Spleen (tissue), 11 donors: ENCODE measurements around the gene PLSCR2. TPM values are rescaled to one million over a fixed set of nuclear protein-coding genes. Genes with fewer than 3 reads are reported as not detected.

Experiments
- DNase-seq: peaks from one replicate; pipeline ENCODE4 v3.0.0-alpha.2; 2020
- H3K27ac ChIP-seq, 8 donors: fragments of 200-600 bp; sonication (generic) in 7 of 8; 1 replicate in 4 of 8; 2 replicates in 4 of 8; pipeline versions ENCODE4 v1.5.0 to v1.8.0; 2016 to 2021; ENCODE audit warnings: inconsistent platforms in 4 of 8, mild to moderate bottlenecking in 4 of 8, moderate library complexity in 1 of 8
- H3K27me3 ChIP-seq, 7 donors: fragments of 200-600 bp; sonication (generic) in 6 of 7; replicated peaks in 1 of 7; 1 replicate in 4 of 7; 2 replicates in 3 of 7; pipeline versions ENCODE4 v1.5.0 to v1.8.0; 2016 to 2021; ENCODE audit warnings: inconsistent platforms in 3 of 7, mild to moderate bottlenecking in 1 of 7
- H3K36me3 ChIP-seq, 6 donors: fragments of 200-600 bp; sonication (generic) in 5 of 6; 1 replicate in 4 of 6; 2 replicates in 2 of 6; pipeline versions ENCODE4 v1.5.0 to v1.8.0; 2016 to 2021; ENCODE audit warnings: inconsistent platforms in 2 of 6
- H3K4me1 ChIP-seq, 6 donors: fragments of 200-600 bp; sonication (generic) in 5 of 6; 1 replicate in 3 of 6; 2 replicates in 3 of 6; pipeline versions ENCODE4 v1.5.0 to v1.8.0; 2016 to 2021; ENCODE audit warnings: inconsistent platforms in 3 of 6
- H3K4me3 ChIP-seq, 8 donors: fragments of 200-600 bp; sonication (generic) in 7 of 8; 1 replicate in 4 of 8; 2 replicates in 4 of 8; pipeline versions ENCODE4 v1.5.0 to v1.8.0; 2016 to 2021; ENCODE audit warnings: inconsistent platforms in 4 of 8, mild to moderate bottlenecking in 4 of 8, moderate library complexity in 2 of 8
- H3K9me3 ChIP-seq, 8 donors: fragments of 200-600 bp; sonication (generic) in 7 of 8; 1 replicate in 4 of 8; 2 replicates in 4 of 8; pipeline versions ENCODE4 v1.5.0 to v1.8.0; 2016 to 2021; ENCODE audit warnings: inconsistent platforms in 4 of 8
- CTCF ChIP-seq, 11 experiments: fragments of 200-600 bp in 7 of 11; fragments of 450-650 bp in 4 of 11; sonication (generic) in 4 of 11; IDR thresholded peaks in 8 of 11; conservative IDR thresholded peaks in 3 of 11; 1 replicate in 7 of 11; 2 replicates in 4 of 11; pipeline versions ENCODE4 v1.4.0 to v1.8.0; 2016 to 2021; ENCODE audit warnings: antibody characterized with exemption in 11 of 11, inconsistent platforms in 4 of 11, mild to moderate bottlenecking in 1 of 11
- POLR2A ChIP-seq, 3 donors: fragments of 450-650 bp; IDR thresholded peaks; one replicate each; pipeline ENCODE4 v1.5.1; 2017; ENCODE audit warnings: antibody characterized with exemption in 3 of 3, mild to moderate bottlenecking in 1 of 3
- POLR2AphosphoS5 ChIP-seq, 3 donors: sonication (generic); formaldehyde crosslinking; IDR thresholded peaks; one replicate each; pipeline ENCODE4 v1.5.1; 2017; ENCODE audit warnings: antibody characterized with exemption in 3 of 3
- WGBS, 5 donors: extraction: QIAGEN DNeasy Blood & Tissue Kit in 3 of 5; methylation state at CpG; one replicate each; pipeline versions ENCODE4 v1.1.5 to v1.1.7; 2013 to 2018; 5-methylcytosine and 5-hydroxymethylcytosine counted together
- intact Hi-C: fragments of 100-400 bp; cut with DNase I; formaldehyde crosslinking; loops from one replicate; pipeline ENCODE4 v1.15.0; 2023; ENCODE audit warnings: low total_unique reads
- polyA plus RNA-seq, 3 donors: library from polyadenylated mRNA; stranded (reverse); fragments of 200-250 nt; gene quantifications; one replicate each; pipeline ENCODE4 v1.2.1, GENCODE V29; 2013
- total RNA-seq, 7 donors: library from RNA; depleted of rRNA in 3 of 7; stranded (reverse); fragments of >200 nt in 3 of 7; fragmentation: NEBNext Ultra II Directional in 4 of 7; extraction: Animal tissue kit (Norgen Biotek cat#: 25700) in 4 of 7; gene quantifications; one replicate each; pipeline versions ENCODE4 v1.1.0 to v1.2.1, GENCODE V29; 2016 to 2021
- donor health status: healthy with polysubstance abuse.
- donor health status: DM: no; HTN: no; CAD: no; lungs with moderate emphysema.
- donor health status: DM: no; HTN: no; CAD: no.
- donor health status: Bipolar disorder and iron deficiency.
- donor health status: healthy.
- donor health status: DM: no; HTN: no; CAD: no.
- donor health status: DM: yes; HTN: yes; CAD: no.

PLSCR2 gene
- total and polyA plus RNA-seq, 10 donors: 0.66 TPM; not detected in 9

- DNase-seq: no peak
- TF ChIP-seq CTCF (IDR thresholded peaks at IDR 0.05 in 8 of 11, conservative IDR thresholded peaks at IDR 0.05 in 3 of 11) (no peak), POLR2A (IDR thresholded peaks at IDR 0.05) (no peak), POLR2AphosphoS5 (IDR thresholded peaks at IDR 0.05) (no peak)
- Histone ChIP-seq H3K27me3 (peaks cover 0 to 7% (median 0%) of the 10 kb centered on the region in 7 donors), H3K36me3 (no peaks in the 10 kb centered on the region), H3K4me3 (no peak overlapping the region), H3K27ac (no peak overlapping the region), H3K9me3 (peaks cover 0 to 17% (median 3%) of the 10 kb centered on the region in 8 donors), H3K4me1 (no peaks in the 10 kb centered on the region)
- intact Hi-C loops: no loop called here
- 0 to 91% (median 42%) methylated on average over 1 of the region's 1 CpG for WGBS, 5 donors
Observed at GRCh38 chr3:146496251-146496650, 26.9 kb upstream of the PLSCR2 start.

DNA sequence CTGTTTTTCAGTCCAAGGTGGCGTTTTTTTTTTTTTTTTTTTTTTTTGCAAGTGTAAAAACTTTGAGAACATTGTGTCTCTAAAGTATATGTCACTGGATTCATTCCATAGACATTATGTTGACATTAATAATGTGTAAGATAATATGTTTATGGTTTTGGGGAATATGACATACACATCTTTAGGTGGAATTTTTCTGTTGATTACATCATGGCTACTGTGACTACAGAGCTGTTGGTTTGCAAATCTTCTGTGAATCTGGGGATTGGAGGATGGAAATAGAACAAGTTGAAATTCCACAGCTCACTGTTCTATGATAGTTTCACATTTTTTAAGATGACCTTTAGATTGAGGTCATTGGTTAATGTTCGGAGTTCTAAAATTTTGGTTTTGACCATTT is 24.4 kb upstream of the PLSCR2 start:
- Histone ChIP-seq H3K9me3 (peaks cover 0 to 37% (median 16%) of the 10 kb centered on the region in 8 donors), H3K36me3 (no peaks in the 10 kb centered on the region), H3K27me3 (peaks cover 0 to 7% (median 0%) of the 10 kb centered on the region in 7 donors), H3K4me3 (no peak overlapping the region), H3K4me1 (no peaks in the 10 kb centered on the region), H3K27ac (no peak overlapping the region)
- no peak for TF ChIP-seq POLR2AphosphoS5 (IDR thresholded peaks at IDR 0.05)
- no peak for TF ChIP-seq CTCF (IDR thresholded peaks at IDR 0.05 in 8 of 11, conservative IDR thresholded peaks at IDR 0.05 in 3 of 11)
- no peak for TF ChIP-seq POLR2A (IDR thresholded peaks at IDR 0.05)
- intact Hi-C loops: no loop called here
- DNase-seq: no peak
- WGBS, 5 donors: 75 to 98% (median 86%) methylated on average over 2 of the region's 2 CpGs

- H3K36me3 ChIP-seq: no peaks in the 10 kb centered on the region
- TF ChIP-seq POLR2AphosphoS5 (IDR thresholded peaks at IDR 0.05) (no peak), POLR2A (IDR thresholded peaks at IDR 0.05) (no peak), CTCF (IDR thresholded peaks at IDR 0.05 in 8 of 11, conservative IDR thresholded peaks at IDR 0.05 in 3 of 11) (no peak)
- WGBS, 5 donors: 73 to 93% (median 83%) methylated on average over 2 of the region's 2 CpGs
- H3K9me3 ChIP-seq: peaks cover 0 to 42% (median 16%) of the 10 kb centered on the region in 8 donors
- H3K4me3 ChIP-seq: no peak overlapping the region
- no peak for DNase-seq
- peaks cover 0 to 7% (median 0%) of the 10 kb centered on the region in 7 donors for H3K27me3 ChIP-seq
- intact Hi-C loops: no loop called here
- no peaks in the 10 kb centered on the region for H3K4me1 ChIP-seq
- H3K27ac ChIP-seq: no peak overlapping the region
Observed at GRCh38 chr3:146493221-146493620, 23.9 kb upstream of the PLSCR2 start.

DNA sequence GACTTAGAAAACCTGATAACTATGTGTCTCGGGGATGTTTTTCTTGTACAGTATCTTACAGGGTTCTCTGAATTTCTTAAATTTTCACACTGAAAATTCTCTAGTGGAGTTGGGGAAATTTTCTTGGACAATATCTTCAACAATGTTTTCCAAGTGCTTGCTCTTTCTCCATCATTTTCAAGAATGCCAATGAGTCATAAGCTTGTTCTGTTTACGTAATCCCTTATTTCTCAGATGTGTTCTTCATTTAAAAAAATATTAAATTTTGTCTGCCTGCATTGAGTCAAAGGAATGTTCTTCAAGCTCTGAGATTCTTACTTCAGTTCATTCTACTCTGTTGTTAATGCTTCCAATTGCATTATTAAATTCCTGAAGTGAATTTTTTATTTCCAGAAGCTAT is 21.9 kb upstream of the PLSCR2 start:
- DNase-seq: no peak
- H3K36me3 ChIP-seq: no peaks in the 10 kb centered on the region
- H3K27ac ChIP-seq: no peak overlapping the region
- intact Hi-C loops: no loop called here
- H3K4me3 ChIP-seq: no peak overlapping the region
- H3K9me3 ChIP-seq: peaks cover 0 to 33% (median 9%) of the 10 kb centered on the region in 8 donors
- WGBS, 5 donors: 44 to 98% (median 68%) methylated on average over 2 of the region's 2 CpGs
- no peaks in the 10 kb centered on the region for H3K4me1 ChIP-seq
- no peaks in the 10 kb centered on the region for H3K27me3 ChIP-seq
- TF ChIP-seq CTCF (IDR thresholded peaks at IDR 0.05 in 8 of 11, conservative IDR thresholded peaks at IDR 0.05 in 3 of 11) (no peak), POLR2A (IDR thresholded peaks at IDR 0.05) (no peak), POLR2AphosphoS5 (IDR thresholded peaks at IDR 0.05) (no peak)
